ENCODE results near the gene TRIM21. TPM values are rescaled to one million over a fixed set of nuclear protein-coding genes. Genes with fewer than 3 reads are reported as not detected.
"Not testable (repeated sequence)": the region's sequence is repeated elsewhere in the genome, so short reads cannot be mapped to it uniquely, and the experiment has no call there.

Gene TRIM21
- total RNA-seq, 1 donor from 2014 or later: 7.8 TPM

DNA sequence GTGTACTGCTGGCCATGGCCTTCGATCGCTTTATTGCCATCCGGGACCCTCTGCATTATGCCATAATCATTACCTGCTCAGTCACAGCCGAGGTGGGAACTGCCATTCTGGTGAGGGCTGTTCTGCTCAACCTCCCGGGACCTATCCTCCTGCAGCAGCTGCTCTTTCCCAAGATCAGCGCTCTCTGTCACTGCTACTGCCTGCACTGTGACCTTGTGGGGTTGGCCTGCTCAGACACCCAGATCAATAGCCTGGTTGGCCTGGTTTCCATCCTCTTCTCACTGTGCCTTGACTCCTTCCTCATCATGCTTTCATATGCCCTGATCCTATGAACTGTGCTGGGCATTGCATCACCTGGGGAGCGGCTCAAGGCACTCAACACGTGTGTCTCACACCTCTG, 24.9 kb upstream of the TRIM21 start:
- no peak for DNase-seq (ENCODE audit: low spot score in 2 of 2)
- TF ChIP-seq, protein P1, sequence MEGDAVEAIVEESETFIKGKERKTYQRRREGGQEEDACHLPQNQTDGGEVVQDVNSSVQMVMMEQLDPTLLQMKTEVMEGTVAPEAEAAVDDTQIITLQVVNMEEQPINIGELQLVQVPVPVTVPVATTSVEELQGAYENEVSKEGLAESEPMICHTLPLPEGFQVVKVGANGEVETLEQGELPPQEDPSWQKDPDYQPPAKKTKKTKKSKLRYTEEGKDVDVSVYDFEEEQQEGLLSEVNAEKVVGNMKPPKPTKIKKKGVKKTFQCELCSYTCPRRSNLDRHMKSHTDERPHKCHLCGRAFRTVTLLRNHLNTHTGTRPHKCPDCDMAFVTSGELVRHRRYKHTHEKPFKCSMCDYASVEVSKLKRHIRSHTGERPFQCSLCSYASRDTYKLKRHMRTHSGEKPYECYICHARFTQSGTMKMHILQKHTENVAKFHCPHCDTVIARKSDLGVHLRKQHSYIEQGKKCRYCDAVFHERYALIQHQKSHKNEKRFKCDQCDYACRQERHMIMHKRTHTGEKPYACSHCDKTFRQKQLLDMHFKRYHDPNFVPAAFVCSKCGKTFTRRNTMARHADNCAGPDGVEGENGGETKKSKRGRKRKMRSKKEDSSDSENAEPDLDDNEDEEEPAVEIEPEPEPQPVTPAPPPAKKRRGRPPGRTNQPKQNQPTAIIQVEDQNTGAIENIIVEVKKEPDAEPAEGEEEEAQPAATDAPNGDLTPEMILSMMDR (IDR thresholded peaks at IDR 0.05): no peak

GRCh38 chr11:4416816-4417215, 23.3 kb upstream of the TRIM21 start:
- Histone ChIP-seq H3K4me1 (no peaks in the 10 kb centered on the region), H3K4me3 (no peak overlapping the region), H3K27me3 (no peaks in the 10 kb centered on the region), H3K27ac (no peak overlapping the region), H3K9me3 (no peaks in the 10 kb centered on the region), H3K36me3 (no peaks in the 10 kb centered on the region)
- no peak for DNase-seq (ENCODE audit: low spot score in 2 of 2)
- intact Hi-C loops (cut with DNase I): no loop called here
- TF ChIP-seq, protein P1 (IDR thresholded peaks at IDR 0.05): no peak

More for the DNA sequence above, 24.9 kb upstream of the TRIM21 start:
- Histone ChIP-seq H3K27ac (no peak overlapping the region), H3K36me3 (no peaks in the 10 kb centered on the region), H3K27me3 (no peaks in the 10 kb centered on the region), H3K9me3 (no peaks in the 10 kb centered on the region), H3K4me3 (no peak overlapping the region), H3K4me1 (no peaks in the 10 kb centered on the region)
- intact Hi-C loops (cut with DNase I): no loop called here

- H3K27me3 ChIP-seq: no peaks in the 10 kb centered on the region
- H3K4me3 ChIP-seq: no peak overlapping the region
- TF ChIP-seq, protein P1 (IDR thresholded peaks at IDR 0.05): no peak
- H3K9me3 ChIP-seq: no peaks in the 10 kb centered on the region
- no peak for DNase-seq (ENCODE audit: low spot score in 2 of 2)
- H3K36me3 ChIP-seq: no peaks in the 10 kb centered on the region
- intact Hi-C loops (cut with DNase I): no loop called here
- no peaks in the 10 kb centered on the region for H3K4me1 ChIP-seq
- H3K27ac ChIP-seq: no peak overlapping the region
These were observed 22.8 kb upstream of the TRIM21 start for GRCh38 chr11:4416306-4416705.

- H3K27ac ChIP-seq; intact Hi-C loops (cut with DNase I): not testable (repeated sequence)
These were observed 12.7 kb upstream of the TRIM21 start for GRCh38 chr11:4406206-4406605.

GRCh38 chr11:4393858-4394223, 339 bp upstream of the TRIM21 start:
- intact Hi-C loops (cut with DNase I): loop anchor here (2.0 kb wide), 1 partner anchor 215 kb away; the partner anchor contains the start of gene TRIM68
- DNase-seq (ENCODE audit: low spot score in 2 of 2): no peak
- Histone ChIP-seq H3K36me3 (peaks cover 9 to 18% of the 10 kb centered on the region in 2 donors), H3K4me1 (peaks cover 2 to 3% of the 10 kb centered on the region in 2 donors), H3K4me3 (peak overlapping the region; percentile 85 to 93), H3K27me3 (no peaks in the 10 kb centered on the region), H3K27ac (peak overlapping the region in 1 of 2 donors; percentile 73), H3K9me3 (no peaks in the 10 kb centered on the region)
- TF ChIP-seq, protein P1 (IDR thresholded peaks at IDR 0.05): no peak

More at GRCh38 chr11:4406206-4406605, 12.7 kb upstream of the TRIM21 start:
- not testable (repeated sequence) for H3K27me3 ChIP-seq; DNase-seq (ENCODE audit: low spot score in 2 of 2); H3K9me3 ChIP-seq; H3K4me3 ChIP-seq; H3K4me1 ChIP-seq; H3K36me3 ChIP-seq

DNA sequence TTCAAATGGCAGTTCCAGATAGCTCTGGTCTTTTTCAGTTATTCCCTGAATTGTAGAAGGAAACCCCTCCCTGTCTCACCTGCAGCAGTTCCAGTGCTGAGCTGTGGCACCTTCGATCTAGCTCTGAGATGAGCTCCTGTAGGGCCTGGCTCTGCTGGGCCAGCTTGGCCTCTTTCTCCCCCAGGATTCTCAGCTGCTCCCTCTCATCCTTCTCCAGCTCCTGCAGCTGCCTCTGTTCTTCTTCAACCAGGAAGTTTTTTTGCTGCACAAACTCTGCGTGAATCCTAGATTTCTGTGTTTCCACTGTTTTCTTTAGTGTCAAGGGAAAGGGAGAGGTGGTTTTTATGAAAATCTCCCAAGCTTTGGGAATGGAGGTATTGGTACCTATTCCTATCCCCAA, 5.3 kb downstream of the TRIM21 start:
- intact Hi-C loops (cut with DNase I): no loop called here
- Histone ChIP-seq H3K9me3 (no peaks in the 10 kb centered on the region), H3K36me3 (peaks cover 41 to 68% of the 10 kb centered on the region in 2 donors)

More for the DNA sequence above, 5.3 kb downstream of the TRIM21 start:
- H3K27me3 ChIP-seq: no peaks in the 10 kb centered on the region
- H3K4me3 ChIP-seq: no peak overlapping the region
- TF ChIP-seq, protein P1 (IDR thresholded peaks at IDR 0.05): no peak
- H3K27ac ChIP-seq: no peak overlapping the region
- no peak for DNase-seq (ENCODE audit: low spot score in 2 of 2)
- peaks cover 2 to 3% of the 10 kb centered on the region in 2 donors for H3K4me1 ChIP-seq

Data from ascending aorta (tissue), 2 donors.